T-helper 2 cell (primary cell): ENCODE results near the gene CDKN2B-AS1.

Experiments used
- DNase-seq, 5 experiments: peaks; one replicate each; pipeline versions ENCODE4 v3.0.0 to v3.0.0-alpha.2; 2012 to 2022

CDKN2B-AS1 gene

GRCh38 chr9:21982861-21983560 lies 11.6 kb upstream of the CDKN2B-AS1 start:
- no peak for DNase-seq

GRCh38 chr9:21983561-21983935 lies 11.0 kb upstream of the CDKN2B-AS1 start:
- DNase-seq: no peak

GRCh38 chr9:21984101-21984500 lies 10.5 kb upstream of the CDKN2B-AS1 start:
- DNase-seq: no peak

- DNase-seq: no peak
These were observed 8.5 kb upstream of the CDKN2B-AS1 start for GRCh38 chr9:21985964-21986667.

- DNase-seq: no peak
These were observed 6.3 kb upstream of the CDKN2B-AS1 start for GRCh38 chr9:21988056-21988990.

GRCh38 chr9:21989440-21990189 lies 5.0 kb upstream of the CDKN2B-AS1 start:
- DNase-seq: no peak

- no peak for DNase-seq
These were observed 3.3 kb upstream of the CDKN2B-AS1 start for GRCh38 chr9:21991072-21991959.

GRCh38 chr9:21993007-21993406 lies 1.6 kb upstream of the CDKN2B-AS1 start:
- no peak for DNase-seq

- peak in 3 of 5 experiments; percentile 39 to 71 (median 49) for DNase-seq
These were observed 567 bp upstream of the CDKN2B-AS1 start, which contains the start of gene CDKN2A for GRCh38 chr9:21993893-21994555. Gene CDKN2A, minus strand, starts transcription at chr9:21994392.

GRCh38 chr9:21995006-21995665 lies 545 bp downstream of the CDKN2B-AS1 start:
- peak in 4 of 5 experiments; percentile 52 to 91 (median 76) for DNase-seq

GRCh38 chr9:21995666-21996398 lies 1.2 kb downstream of the CDKN2B-AS1 start:
- peak in 1 of 5 experiments; percentile 20 for DNase-seq

GRCh38 chr9:21996438-21996837 lies 1.8 kb downstream of the CDKN2B-AS1 start:
- no peak for DNase-seq

GRCh38 chr9:21996858-21997257 lies 2.3 kb downstream of the CDKN2B-AS1 start:
- no peak for DNase-seq

- DNase-seq: no peak
These were observed 2.9 kb downstream of the CDKN2B-AS1 start for GRCh38 chr9:21997480-21997879.

- DNase-seq: no peak
These were observed 3.4 kb downstream of the CDKN2B-AS1 start for GRCh38 chr9:21998026-21998425.

GRCh38 chr9:22002038-22002437 lies 7.4 kb downstream of the CDKN2B-AS1 start:
- no peak for DNase-seq

- DNase-seq: peak in 1 of 5 experiments; percentile 73
These were observed 10.6 kb downstream of the CDKN2B-AS1 start for GRCh38 chr9:22005021-22005701.

- no peak for DNase-seq
These were observed 11.4 kb downstream of the CDKN2B-AS1 start for GRCh38 chr9:22005702-22006606.
